ENCODE measurements around the gene FZR1.
"Not testable (repeated sequence)": the region's sequence is repeated elsewhere in the genome, so short reads cannot be mapped to it uniquely, and the experiment has no call there.

FZR1 gene

DNA sequence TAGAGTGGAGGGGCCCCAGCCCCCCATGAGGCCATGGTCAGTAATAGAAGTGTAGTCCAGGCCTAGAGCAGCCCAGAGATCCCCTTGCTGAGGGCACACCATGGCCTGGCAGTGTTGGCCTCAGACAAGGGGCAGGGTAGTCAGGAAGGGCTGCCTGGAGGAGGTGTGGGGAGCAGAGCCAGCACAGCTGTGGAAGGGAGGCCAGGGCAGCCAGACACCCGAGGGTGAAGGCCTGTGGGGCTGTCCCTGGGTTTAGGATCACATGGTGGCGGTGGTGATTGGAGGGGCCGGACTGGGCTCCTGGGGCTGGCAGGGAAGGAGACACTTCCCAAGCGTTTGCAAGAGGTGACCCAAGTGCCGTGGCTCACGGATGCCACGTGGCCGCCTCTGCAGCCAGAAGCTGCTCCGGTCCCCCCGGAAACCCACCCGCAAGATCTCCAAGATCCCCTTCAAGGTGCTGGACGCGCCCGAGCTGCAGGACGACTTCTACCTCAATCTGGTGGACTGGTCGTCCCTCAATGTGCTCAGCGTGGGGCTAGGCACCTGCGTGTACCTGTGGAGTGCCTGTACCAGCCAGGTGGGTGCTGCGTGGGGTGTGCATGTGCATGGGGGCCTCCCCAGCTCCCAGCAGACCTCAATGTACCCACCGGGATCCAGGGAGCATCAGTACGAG lies 21.3 kb downstream of the FZR1 start:
- no peak overlapping the region for H3K4me3 Mint-ChIP-seq
- H3K9me3 Mint-ChIP-seq: no peaks in the 10 kb centered on the region

DNA sequence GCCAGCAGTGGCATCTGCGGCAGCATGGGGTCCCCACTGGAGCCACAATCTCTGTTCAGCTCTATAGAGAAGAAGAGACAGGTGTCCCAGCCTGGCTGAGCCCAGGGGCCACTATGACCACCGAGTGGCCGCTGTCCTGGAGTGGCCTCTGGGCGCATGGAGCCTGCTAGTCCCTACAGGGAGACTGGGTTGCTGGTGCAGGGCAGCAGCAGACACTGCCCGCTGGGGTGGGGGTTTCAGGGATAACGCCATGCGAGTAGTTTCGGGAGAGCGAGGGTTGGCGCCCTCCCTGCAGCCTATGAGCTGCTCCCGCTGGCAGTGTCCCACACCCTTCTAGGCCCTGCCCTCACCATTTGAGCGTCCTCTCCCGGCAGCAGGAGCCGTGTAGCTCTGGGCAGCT lies 22.0 kb downstream of the FZR1 start:
- H3K9me3 Mint-ChIP-seq: no peaks in the 10 kb centered on the region
- no peaks in the 10 kb centered on the region for H3K4me1 Mint-ChIP-seq
- no peak overlapping the region for H3K27ac Mint-ChIP-seq
- no peak overlapping the region for H3K4me3 Mint-ChIP-seq
- peaks cover 13% of the 10 kb centered on the region for H3K36me3 Mint-ChIP-seq (ENCODE audit: low read depth)
- TF ChIP-seq, protein P1, sequence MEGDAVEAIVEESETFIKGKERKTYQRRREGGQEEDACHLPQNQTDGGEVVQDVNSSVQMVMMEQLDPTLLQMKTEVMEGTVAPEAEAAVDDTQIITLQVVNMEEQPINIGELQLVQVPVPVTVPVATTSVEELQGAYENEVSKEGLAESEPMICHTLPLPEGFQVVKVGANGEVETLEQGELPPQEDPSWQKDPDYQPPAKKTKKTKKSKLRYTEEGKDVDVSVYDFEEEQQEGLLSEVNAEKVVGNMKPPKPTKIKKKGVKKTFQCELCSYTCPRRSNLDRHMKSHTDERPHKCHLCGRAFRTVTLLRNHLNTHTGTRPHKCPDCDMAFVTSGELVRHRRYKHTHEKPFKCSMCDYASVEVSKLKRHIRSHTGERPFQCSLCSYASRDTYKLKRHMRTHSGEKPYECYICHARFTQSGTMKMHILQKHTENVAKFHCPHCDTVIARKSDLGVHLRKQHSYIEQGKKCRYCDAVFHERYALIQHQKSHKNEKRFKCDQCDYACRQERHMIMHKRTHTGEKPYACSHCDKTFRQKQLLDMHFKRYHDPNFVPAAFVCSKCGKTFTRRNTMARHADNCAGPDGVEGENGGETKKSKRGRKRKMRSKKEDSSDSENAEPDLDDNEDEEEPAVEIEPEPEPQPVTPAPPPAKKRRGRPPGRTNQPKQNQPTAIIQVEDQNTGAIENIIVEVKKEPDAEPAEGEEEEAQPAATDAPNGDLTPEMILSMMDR (IDR thresholded peaks at IDR 0.05; ENCODE audit: unreplicated experiment in 3 of 3): no peak
- H3K27me3 Mint-ChIP-seq (ENCODE audit: low read depth): no peaks in the 10 kb centered on the region

More for the DNA sequence above, 21.3 kb downstream of the FZR1 start:
- Mint-ChIP-seq H3K27me3 (ENCODE audit: low read depth) (no peaks in the 10 kb centered on the region), H3K27ac (no peak overlapping the region), H3K4me1 (no peaks in the 10 kb centered on the region), H3K36me3 (ENCODE audit: low read depth) (peaks cover 13% of the 10 kb centered on the region)
- TF ChIP-seq, protein P1 (IDR thresholded peaks at IDR 0.05; ENCODE audit: unreplicated experiment in 3 of 3): no peak

DNA sequence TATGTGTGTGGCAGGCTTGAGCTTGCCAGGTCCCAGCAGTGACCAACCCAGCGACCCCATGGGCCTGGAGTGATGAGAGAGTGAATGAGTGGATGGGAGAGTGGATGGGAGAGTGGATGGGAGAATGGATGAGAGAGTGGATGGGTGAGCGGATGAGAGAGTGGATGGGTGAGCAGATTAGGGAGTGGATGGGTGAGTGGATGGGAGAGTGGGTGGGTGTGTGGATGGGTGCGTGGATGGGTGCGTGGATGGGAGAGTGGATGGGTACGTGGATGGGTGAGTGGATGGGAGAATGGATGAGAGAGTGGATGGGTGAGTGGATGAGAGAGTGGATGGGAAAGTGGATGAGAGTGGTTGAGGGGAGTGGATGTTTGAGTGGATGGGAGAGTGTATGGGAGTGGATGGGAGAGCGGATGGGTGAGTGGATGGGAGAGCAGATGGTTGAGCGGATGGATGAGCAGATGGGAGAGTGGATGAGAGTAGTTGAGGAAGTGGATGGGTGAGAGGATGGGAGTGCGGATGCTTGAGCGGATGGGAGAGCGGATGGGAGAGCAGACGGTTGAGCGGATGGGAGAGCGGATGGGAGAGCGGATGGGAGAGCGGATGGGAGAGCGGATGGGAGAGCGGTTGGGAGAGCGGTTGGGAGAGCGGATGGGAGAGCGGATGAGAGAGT lies 22.6 kb downstream of the FZR1 start:
- Mint-ChIP-seq H3K4me3 (no peak overlapping the region), H3K36me3 (ENCODE audit: low read depth) (peaks cover 19% of the 10 kb centered on the region), H3K9me3 (no peaks in the 10 kb centered on the region)

DNA sequence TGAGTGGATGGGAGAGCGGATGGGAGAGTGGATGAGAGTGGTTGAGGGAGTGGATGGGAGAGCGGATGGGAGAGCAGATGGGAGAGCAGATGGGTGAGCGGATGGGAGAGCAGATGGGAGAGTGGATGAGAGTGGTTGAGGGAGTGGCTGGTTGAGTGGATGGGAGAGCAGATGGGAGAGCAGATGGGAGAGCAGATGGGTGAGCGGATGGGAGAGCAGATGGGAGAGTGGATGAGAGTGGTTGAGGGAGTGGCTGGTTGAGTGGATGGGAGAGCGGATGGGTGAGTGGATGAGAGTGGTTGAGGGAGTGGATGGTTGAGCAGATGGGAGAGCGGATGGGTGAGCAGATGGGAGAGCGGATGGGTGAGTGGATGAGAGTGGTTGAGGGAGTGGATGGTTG lies 23.2 kb downstream of the FZR1 start:
- not testable (repeated sequence) for H3K9me3 Mint-ChIP-seq; H3K4me3 Mint-ChIP-seq; H3K4me1 Mint-ChIP-seq; H3K27me3 Mint-ChIP-seq (ENCODE audit: low read depth); H3K27ac Mint-ChIP-seq
- H3K36me3 Mint-ChIP-seq (ENCODE audit: low read depth): peaks cover 21% of the 10 kb centered on the region

More for the DNA sequence above, 22.6 kb downstream of the FZR1 start:
- Mint-ChIP-seq H3K27ac (no peak overlapping the region), H3K27me3 (ENCODE audit: low read depth) (no peaks in the 10 kb centered on the region), H3K4me1 (no peaks in the 10 kb centered on the region)
- TF ChIP-seq, protein P1 (IDR thresholded peaks at IDR 0.05; ENCODE audit: unreplicated experiment in 3 of 3): no peak

DNA sequence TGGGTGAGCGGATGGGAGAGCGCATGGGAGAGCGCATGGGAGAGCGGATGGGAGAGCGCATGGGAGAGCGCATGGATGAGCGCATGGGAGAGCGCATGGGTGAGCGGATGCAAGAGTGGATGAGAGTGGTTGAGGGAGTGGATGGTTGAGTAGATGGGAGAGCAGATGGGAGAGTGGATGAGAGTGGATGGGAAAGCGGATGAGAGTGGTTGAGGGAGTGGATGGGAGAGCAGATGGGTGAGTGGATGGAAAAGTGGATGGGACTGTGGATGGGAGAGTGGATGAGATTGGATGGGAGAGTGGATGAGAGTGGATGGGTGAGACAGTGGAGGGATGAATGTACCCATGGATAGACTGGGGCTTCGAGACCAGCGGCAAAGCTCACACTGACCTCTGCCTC lies 24.3 kb downstream of the FZR1 start:
- TF ChIP-seq, protein P1 (IDR thresholded peaks at IDR 0.05; ENCODE audit: unreplicated experiment in 3 of 3): no peak
- H3K4me3 Mint-ChIP-seq: no peak overlapping the region
- H3K9me3 Mint-ChIP-seq: no peaks in the 10 kb centered on the region
- H3K27me3 Mint-ChIP-seq (ENCODE audit: low read depth): no peaks in the 10 kb centered on the region
- no peaks in the 10 kb centered on the region for H3K4me1 Mint-ChIP-seq
- no peak overlapping the region for H3K27ac Mint-ChIP-seq
- H3K36me3 Mint-ChIP-seq (ENCODE audit: low read depth): peaks cover 26% of the 10 kb centered on the region

DNA sequence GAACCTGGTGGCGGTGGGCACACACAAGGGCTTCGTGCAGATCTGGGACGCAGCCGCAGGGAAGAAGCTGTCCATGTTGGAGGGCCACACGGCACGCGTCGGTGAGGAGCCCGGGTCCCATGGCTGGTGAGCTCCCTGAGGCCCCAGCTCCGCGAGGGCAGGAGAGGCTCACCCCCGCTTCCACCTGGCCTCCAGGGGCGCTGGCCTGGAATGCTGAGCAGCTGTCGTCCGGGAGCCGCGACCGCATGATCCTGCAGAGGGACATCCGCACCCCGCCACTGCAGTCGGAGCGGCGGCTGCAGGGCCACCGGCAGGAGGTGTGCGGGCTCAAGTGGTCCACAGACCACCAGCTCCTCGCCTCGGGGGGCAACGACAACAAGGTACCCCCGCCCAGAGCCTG lies 25.6 kb downstream of the FZR1 start:
- Mint-ChIP-seq H3K27ac (no peak overlapping the region), H3K27me3 (ENCODE audit: low read depth) (no peaks in the 10 kb centered on the region), H3K36me3 (ENCODE audit: low read depth) (peaks cover 26% of the 10 kb centered on the region), H3K4me3 (no peak overlapping the region), H3K9me3 (no peaks in the 10 kb centered on the region), H3K4me1 (no peaks in the 10 kb centered on the region)
- TF ChIP-seq, protein P1 (IDR thresholded peaks at IDR 0.05; ENCODE audit: unreplicated experiment in 3 of 3): no peak
